SU-DHL-6 (cell line): ENCODE results near the gene TARBP1.
"Not testable (repeated sequence)": the region's sequence is repeated elsewhere in the genome, so short reads cannot be mapped to it uniquely, and the experiment has no call there.

Experiments used
- EZH2phosphoT487 ChIP-seq: fragments of 200-600 bp; sonication (generic), shearing (Covaris generic); conservative IDR thresholded peaks from 2 replicates; pipeline ENCODE4 v1.6.1; 2018; ENCODE audit warnings: mild to moderate bottlenecking, antibody characterized with exemption, low read length, moderate library complexity, mixed read lengths
- TF ChIP-seq, protein P1 (sequence below): fragments of 200-600 bp; sonication (generic); IDR thresholded peaks from one replicate; pipeline ENCODE4 v1.5.1; 2017; ENCODE audit warnings: antibody characterized with exemption, mild to moderate bottlenecking, low read length, moderate library complexity; ENCODE audit not compliant: insufficient read depth, poor library complexity, severe bottlenecking

GRCh38 chr1:234504251-234504650, 25.3 kb upstream of the TARBP1 start:
- TF ChIP-seq, protein P1, sequence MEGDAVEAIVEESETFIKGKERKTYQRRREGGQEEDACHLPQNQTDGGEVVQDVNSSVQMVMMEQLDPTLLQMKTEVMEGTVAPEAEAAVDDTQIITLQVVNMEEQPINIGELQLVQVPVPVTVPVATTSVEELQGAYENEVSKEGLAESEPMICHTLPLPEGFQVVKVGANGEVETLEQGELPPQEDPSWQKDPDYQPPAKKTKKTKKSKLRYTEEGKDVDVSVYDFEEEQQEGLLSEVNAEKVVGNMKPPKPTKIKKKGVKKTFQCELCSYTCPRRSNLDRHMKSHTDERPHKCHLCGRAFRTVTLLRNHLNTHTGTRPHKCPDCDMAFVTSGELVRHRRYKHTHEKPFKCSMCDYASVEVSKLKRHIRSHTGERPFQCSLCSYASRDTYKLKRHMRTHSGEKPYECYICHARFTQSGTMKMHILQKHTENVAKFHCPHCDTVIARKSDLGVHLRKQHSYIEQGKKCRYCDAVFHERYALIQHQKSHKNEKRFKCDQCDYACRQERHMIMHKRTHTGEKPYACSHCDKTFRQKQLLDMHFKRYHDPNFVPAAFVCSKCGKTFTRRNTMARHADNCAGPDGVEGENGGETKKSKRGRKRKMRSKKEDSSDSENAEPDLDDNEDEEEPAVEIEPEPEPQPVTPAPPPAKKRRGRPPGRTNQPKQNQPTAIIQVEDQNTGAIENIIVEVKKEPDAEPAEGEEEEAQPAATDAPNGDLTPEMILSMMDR = not testable (repeated sequence)
- TF ChIP-seq EZH2phosphoT487 = not testable (repeated sequence)
